Transverse colon (tissue), 4 donors: Measurements from ENCODE around the gene TJAP1.

Experiments
- POLR2A ChIP-seq: fragments of 450-650 bp; IDR thresholded peaks from one replicate; pipeline ENCODE4 v1.6.1; 2016; ENCODE audit warnings: antibody characterized with exemption, mild to moderate bottlenecking, moderate library complexity
- POLR2AphosphoS5 ChIP-seq, 3 donors: sonication (generic); formaldehyde crosslinking; IDR thresholded peaks; one replicate each; pipeline ENCODE4 v1.6.1; 2016; ENCODE audit warnings: antibody characterized with exemption in 3 of 3
- TF ChIP-seq, protein P1 (sequence below), 5 experiments: fragments of 200-600 bp in 3 of 5; fragments of 450-650 bp in 2 of 5; sonication (generic) in 3 of 5; IDR thresholded peaks; 1 replicate in 2 of 5; 2 replicates in 3 of 5; pipeline ENCODE4 v1.5.1; 2016 to 2017; ENCODE audit warnings: antibody characterized with exemption in 5 of 5, inconsistent platforms in 3 of 5, mild to moderate bottlenecking in 2 of 5, moderate library complexity in 1 of 5

DNA sequence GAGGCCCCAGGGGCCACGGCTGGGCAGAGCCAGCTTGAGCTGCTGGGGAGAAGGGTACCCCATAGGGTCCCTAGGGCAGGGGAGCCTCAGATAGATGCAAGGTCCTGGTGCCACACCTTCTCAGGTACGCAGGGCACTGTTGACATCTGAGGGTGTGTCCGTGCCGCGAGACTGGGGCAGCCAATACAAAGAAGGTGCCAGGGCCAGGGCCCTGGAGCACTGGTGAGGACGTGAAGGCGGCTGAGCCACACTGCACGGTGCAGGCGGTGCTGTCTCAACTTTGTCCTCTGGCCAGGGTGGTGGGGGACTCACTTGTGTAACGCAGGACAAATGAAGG lies 33.4 kb downstream of the TJAP1 start:
- TF ChIP-seq POLR2A (no peak), POLR2AphosphoS5 (IDR thresholded peaks at IDR 0.05) (peak in 2 of 3 donors; percentile 7 to 33)
- TF ChIP-seq, protein P1, sequence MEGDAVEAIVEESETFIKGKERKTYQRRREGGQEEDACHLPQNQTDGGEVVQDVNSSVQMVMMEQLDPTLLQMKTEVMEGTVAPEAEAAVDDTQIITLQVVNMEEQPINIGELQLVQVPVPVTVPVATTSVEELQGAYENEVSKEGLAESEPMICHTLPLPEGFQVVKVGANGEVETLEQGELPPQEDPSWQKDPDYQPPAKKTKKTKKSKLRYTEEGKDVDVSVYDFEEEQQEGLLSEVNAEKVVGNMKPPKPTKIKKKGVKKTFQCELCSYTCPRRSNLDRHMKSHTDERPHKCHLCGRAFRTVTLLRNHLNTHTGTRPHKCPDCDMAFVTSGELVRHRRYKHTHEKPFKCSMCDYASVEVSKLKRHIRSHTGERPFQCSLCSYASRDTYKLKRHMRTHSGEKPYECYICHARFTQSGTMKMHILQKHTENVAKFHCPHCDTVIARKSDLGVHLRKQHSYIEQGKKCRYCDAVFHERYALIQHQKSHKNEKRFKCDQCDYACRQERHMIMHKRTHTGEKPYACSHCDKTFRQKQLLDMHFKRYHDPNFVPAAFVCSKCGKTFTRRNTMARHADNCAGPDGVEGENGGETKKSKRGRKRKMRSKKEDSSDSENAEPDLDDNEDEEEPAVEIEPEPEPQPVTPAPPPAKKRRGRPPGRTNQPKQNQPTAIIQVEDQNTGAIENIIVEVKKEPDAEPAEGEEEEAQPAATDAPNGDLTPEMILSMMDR (IDR thresholded peaks at IDR 0.05) = no peak
